HepG2 (cell line): ENCODE measurements around the gene APOD. TPM values are rescaled to one million over a fixed set of nuclear protein-coding genes. Genes with fewer than 3 reads are reported as not detected.

Experiments used
- E2F5 ChIP-seq: sonication (generic); formaldehyde crosslinking; conservative IDR thresholded peaks from 2 replicates; pipeline ENCODE4 v1.4.0; 2020; ENCODE audit warnings: missing genetic modification reagents
- HOMEZ ChIP-seq: IDR thresholded peaks from 2 replicates; pipeline ENCODE4 v1.6.1; 2016; ENCODE audit warnings: low read depth
- IKZF4 ChIP-seq: sonication (generic); formaldehyde crosslinking; IDR thresholded peaks from 2 replicates; pipeline ENCODE4 v1.5.1; 2020; ENCODE audit warnings: borderline replicate concordance, mild to moderate bottlenecking, low read depth, missing genetic modification reagents; ENCODE audit errors: not compliant biosample characterization
- MEF2D ChIP-seq: sonication (generic); formaldehyde crosslinking; IDR thresholded peaks from 2 replicates; pipeline ENCODE4 v1.5.1; 2020; ENCODE audit warnings: mild to moderate bottlenecking, missing genetic modification reagents
- MTA1 ChIP-seq: sonication (generic); formaldehyde crosslinking; IDR thresholded peaks from 2 replicates; pipeline ENCODE4 v1.4.0; 2020; ENCODE audit warnings: missing genetic modification reagents, mild to moderate bottlenecking, borderline replicate concordance
- NR0B2 ChIP-seq: sonication (generic); formaldehyde crosslinking; IDR thresholded peaks from 2 replicates; pipeline ENCODE4 v1.4.0; 2020; ENCODE audit warnings: mild to moderate bottlenecking, missing genetic modification reagents
- PTBP1 ChIP-seq: fragments of 200-400 bp; formaldehyde crosslinking; IDR thresholded peaks from 2 replicates; pipeline ENCODE4 v1.6.1; 2018; ENCODE audit warnings: low read length, low read depth; ENCODE audit not compliant: poor library complexity, severe bottlenecking
- REL ChIP-seq: sonication (generic); formaldehyde crosslinking; conservative IDR thresholded peaks from 2 replicates; pipeline ENCODE4 v1.8.0; 2022; ENCODE audit warnings: mild to moderate bottlenecking, missing genetic modification reagents, moderate library complexity
- SETDB1 ChIP-seq: sonication (generic); formaldehyde crosslinking; IDR thresholded peaks from 2 replicates; pipeline ENCODE4 v1.5.1; 2020; ENCODE audit warnings: missing genetic modification reagents, mild to moderate bottlenecking, borderline replicate concordance
- SP5 ChIP-seq: IDR thresholded peaks from 2 replicates; pipeline ENCODE4 v1.6.1; 2016; ENCODE audit warnings: low read depth, borderline replicate concordance
- TRAFD1 ChIP-seq: sonication (generic); formaldehyde crosslinking; IDR thresholded peaks from 2 replicates; pipeline ENCODE4 v1.5.1; 2020; ENCODE audit warnings: missing genetic modification reagents, mild to moderate bottlenecking, borderline replicate concordance
- ZBTB26 ChIP-seq: IDR thresholded peaks from 2 replicates; pipeline ENCODE4 v1.6.1; 2016; ENCODE audit warnings: missing compliant biosample characterization, missing genetic modification reagents, borderline replicate concordance
- ZBTB7B ChIP-seq: sonication (generic); formaldehyde crosslinking; IDR thresholded peaks from 2 replicates; pipeline ENCODE4 v1.4.0; 2020; ENCODE audit warnings: missing genetic modification reagents
- ZNF224 ChIP-seq: sonication (generic); formaldehyde crosslinking; IDR thresholded peaks from 2 replicates; pipeline ENCODE4 v1.5.0; 2020; ENCODE audit warnings: mild to moderate bottlenecking, missing genetic modification reagents
- ZNF672 ChIP-seq: sonication (generic); formaldehyde crosslinking; IDR thresholded peaks from 2 replicates; pipeline ENCODE4 v1.8.1; 2022; ENCODE audit warnings: missing genetic modification reagents
- ZSCAN20 ChIP-seq: sonication (generic); formaldehyde crosslinking; IDR thresholded peaks from 2 replicates; pipeline ENCODE4 v1.4.0; 2020; ENCODE audit warnings: missing genetic modification reagents, mild to moderate bottlenecking, borderline replicate concordance
- polyA plus RNA-seq, 8 experiments: library from polyadenylated mRNA; depleted of rRNA in 3 of 8; stranded (reverse) in 7 of 8; unstranded in 1 of 8; fragments of >200 nt; fragmentation: Illumina TruSeq in 4 of 8; extraction: Trizol in 4 of 8; gene quantifications; 2 replicates each; pipeline versions ENCODE4 v1.2.1 to v1.2.3, GENCODE V29; 2011 to 2016; ENCODE audit warnings: low read depth in 4 of 8, missing spikeins in 1 of 8, mixed read lengths in 1 of 8; ENCODE audit not compliant: insufficient read depth in 1 of 8
- total RNA-seq, 5 experiments: library from RNA; depleted of rRNA; stranded (reverse); fragments of >200 nt; fragmentation: Illumina TruSeq; extraction: Trizol; gene quantifications; 2 replicates each; pipeline ENCODE4 v1.2.3, GENCODE V29; 2016; ENCODE audit warnings: low read depth in 1 of 5
- TF ChIP-seq, protein P1 (sequence below): sonication (generic); formaldehyde crosslinking; IDR thresholded peaks from 2 replicates; pipeline ENCODE4 v1.5.1; 2020; ENCODE audit warnings: mild to moderate bottlenecking, missing genetic modification reagents, moderate library complexity

The APOD gene
- total and polyA plus RNA-seq, 2 of the 13 experiments (the other 11 are each of a cell fraction or from before 2014, with no cell fraction given) = not detected

DNA sequence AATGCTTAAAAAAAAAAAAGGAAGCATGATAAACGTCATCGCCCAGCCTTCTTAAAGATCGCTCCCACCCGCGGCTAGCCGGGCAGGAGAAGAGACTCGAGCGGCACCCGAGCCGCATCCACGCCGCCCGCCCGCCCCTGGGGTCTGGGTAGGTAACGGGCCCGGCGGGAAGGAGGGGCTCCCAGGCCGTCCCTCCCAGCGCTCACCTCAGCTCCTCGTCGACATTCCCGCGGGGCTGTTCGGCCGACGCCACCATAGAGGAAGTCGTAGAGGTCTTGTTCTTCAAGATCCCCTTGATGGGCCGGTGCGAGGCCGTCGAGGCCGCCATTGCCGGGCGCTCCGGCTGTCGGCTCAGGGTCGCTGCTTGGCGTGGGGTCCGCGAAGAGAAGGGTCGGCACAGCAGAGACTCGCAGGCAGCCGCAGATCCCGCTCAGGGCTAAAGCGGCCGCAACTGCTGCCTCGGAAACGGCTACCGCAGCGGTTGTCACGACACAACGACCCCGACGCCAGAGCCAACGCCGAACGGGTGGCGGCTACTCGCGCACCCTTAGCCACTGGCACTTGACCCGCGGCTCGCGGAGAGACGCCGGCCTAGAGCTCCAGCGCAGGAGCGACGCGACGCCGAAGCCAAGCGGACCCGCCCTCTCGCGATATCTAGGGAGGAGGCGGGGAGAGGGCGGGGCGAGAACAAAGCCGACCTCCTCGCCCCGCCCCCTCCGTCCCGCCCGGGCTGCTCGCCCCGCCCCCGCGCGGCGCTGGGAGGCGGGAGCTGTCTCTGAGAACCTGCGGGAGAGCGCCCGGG lies 40.8 kb downstream of the APOD start, which contains the start of gene PPP1R2 (continued):
- TF ChIP-seq TRAFD1 (CRISPR knock-in tag) = no peak
- TF ChIP-seq MTA1 = peak; percentile 64; the same call in 1 of the 2 replicates
- TF ChIP-seq ZNF224 (CRISPR knock-in tag) = no peak
- TF ChIP-seq, protein P1, sequence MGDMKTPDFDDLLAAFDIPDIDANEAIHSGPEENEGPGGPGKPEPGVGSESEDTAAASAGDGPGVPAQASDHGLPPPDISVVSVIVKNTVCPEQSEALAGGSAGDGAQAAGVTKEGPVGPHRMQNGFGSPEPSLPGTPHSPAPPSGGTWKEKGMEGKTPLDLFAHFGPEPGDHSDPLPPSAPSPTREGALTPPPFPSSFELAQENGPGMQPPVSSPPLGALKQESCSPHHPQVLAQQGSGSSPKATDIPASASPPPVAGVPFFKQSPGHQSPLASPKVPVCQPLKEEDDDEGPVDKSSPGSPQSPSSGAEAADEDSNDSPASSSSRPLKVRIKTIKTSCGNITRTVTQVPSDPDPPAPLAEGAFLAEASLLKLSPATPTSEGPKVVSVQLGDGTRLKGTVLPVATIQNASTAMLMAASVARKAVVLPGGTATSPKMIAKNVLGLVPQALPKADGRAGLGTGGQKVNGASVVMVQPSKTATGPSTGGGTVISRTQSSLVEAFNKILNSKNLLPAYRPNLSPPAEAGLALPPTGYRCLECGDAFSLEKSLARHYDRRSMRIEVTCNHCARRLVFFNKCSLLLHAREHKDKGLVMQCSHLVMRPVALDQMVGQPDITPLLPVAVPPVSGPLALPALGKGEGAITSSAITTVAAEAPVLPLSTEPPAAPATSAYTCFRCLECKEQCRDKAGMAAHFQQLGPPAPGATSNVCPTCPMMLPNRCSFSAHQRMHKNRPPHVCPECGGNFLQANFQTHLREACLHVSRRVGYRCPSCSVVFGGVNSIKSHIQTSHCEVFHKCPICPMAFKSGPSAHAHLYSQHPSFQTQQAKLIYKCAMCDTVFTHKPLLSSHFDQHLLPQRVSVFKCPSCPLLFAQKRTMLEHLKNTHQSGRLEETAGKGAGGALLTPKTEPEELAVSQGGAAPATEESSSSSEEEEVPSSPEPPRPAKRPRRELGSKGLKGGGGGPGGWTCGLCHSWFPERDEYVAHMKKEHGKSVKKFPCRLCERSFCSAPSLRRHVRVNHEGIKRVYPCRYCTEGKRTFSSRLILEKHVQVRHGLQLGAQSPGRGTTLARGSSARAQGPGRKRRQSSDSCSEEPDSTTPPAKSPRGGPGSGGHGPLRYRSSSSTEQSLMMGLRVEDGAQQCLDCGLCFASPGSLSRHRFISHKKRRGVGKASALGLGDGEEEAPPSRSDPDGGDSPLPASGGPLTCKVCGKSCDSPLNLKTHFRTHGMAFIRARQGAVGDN = peak; percentile 92
- TF ChIP-seq E2F5 = 0 out of 2 replicates have a peak, but pooled peaks have one; percentile 61
- TF ChIP-seq HOMEZ (CRISPR knock-in tag) = 0 out of 2 replicates have a peak, but pooled peaks have one; percentile 43
- TF ChIP-seq NR0B2 (CRISPR knock-in tag) = no peak; the same call in 1 of the 2 replicates
- peak; percentile 78; the same call in 1 of the 2 replicates for TF ChIP-seq SP5
- TF ChIP-seq REL = no peak
- no peak for TF ChIP-seq ZSCAN20 (CRISPR knock-in tag)
- peak; percentile 76; the same call in 1 of the 2 replicates for TF ChIP-seq MEF2D (CRISPR knock-in tag)
- peak; percentile 68 for TF ChIP-seq IKZF4 (CRISPR knock-in tag)
- no peak for TF ChIP-seq SETDB1 (CRISPR knock-in tag)
- no peak for TF ChIP-seq ZBTB7B
- TF ChIP-seq PTBP1 = no peak
- no peak for TF ChIP-seq ZNF672 (CRISPR knock-in tag)
- TF ChIP-seq ZBTB26 (CRISPR knock-in tag) = no peak; the same call in 1 of the 2 replicates
